Stimulated activated memory B cell treated with anti-CD40 and anti-IgM and Interleukin-4, amounts not matched to agents 10 μg/mL and 1 μg/mL and 100 μg/mL, for 72 hours (primary cell): ENCODE measurements around the gene CLBA1.

ENCODE experiments used
- ATAC-seq: fragments of 150-1000 bp; cut with Tn5 transposase; 2 replicates; pipeline ENCODE4 v1.10.0; 2021
- H3K27ac Mint-ChIP-seq: one replicate; pipeline ENCODE4 v1.8.0; 2022; ENCODE audit warnings: mild to moderate bottlenecking, mixed read lengths
- H3K27me3 Mint-ChIP-seq: one replicate; pipeline ENCODE4 v1.8.0; 2022; ENCODE audit warnings: mixed read lengths
- H3K36me3 Mint-ChIP-seq: one replicate; pipeline ENCODE4 v1.8.0; 2022; ENCODE audit warnings: mixed read lengths
- H3K4me1 Mint-ChIP-seq: one replicate; pipeline ENCODE4 v1.8.0; 2022; ENCODE audit warnings: mixed read lengths
- H3K4me3 Mint-ChIP-seq: one replicate; pipeline ENCODE4 v1.8.0; 2022; ENCODE audit warnings: mild to moderate bottlenecking, moderate library complexity, mixed read lengths
- H3K9me3 Mint-ChIP-seq: one replicate; pipeline ENCODE4 v1.8.0; 2022; ENCODE audit warnings: mixed read lengths

The CLBA1 gene

GRCh38 chr14:104979758-104980610 lies 5.6 kb upstream of the CLBA1 start:
- peaks cover 41% of the 10 kb centered on the region for H3K27me3 Mint-ChIP-seq
- H3K4me1 Mint-ChIP-seq: peaks cover 32% of the 10 kb centered on the region
- ATAC-seq: no peak
- no peaks in the 10 kb centered on the region for H3K9me3 Mint-ChIP-seq
- H3K27ac Mint-ChIP-seq: no peak overlapping the region
- no peak overlapping the region for H3K4me3 Mint-ChIP-seq
- peaks cover 5% of the 10 kb centered on the region for H3K36me3 Mint-ChIP-seq

- Mint-ChIP-seq H3K36me3 (peaks cover 5% of the 10 kb centered on the region), H3K27ac (no peak overlapping the region), H3K9me3 (no peaks in the 10 kb centered on the region), H3K27me3 (peaks cover 37% of the 10 kb centered on the region), H3K4me1 (peaks cover 26% of the 10 kb centered on the region), H3K4me3 (no peak overlapping the region)
- ATAC-seq: no peak
Observed at GRCh38 chr14:104980611-104981531, 4.7 kb upstream of the CLBA1 start.

GRCh38 chr14:104981699-104982541 lies 3.7 kb upstream of the CLBA1 start:
- no peak overlapping the region for H3K27ac Mint-ChIP-seq
- no peak for ATAC-seq
- no peak overlapping the region for H3K4me3 Mint-ChIP-seq
- H3K27me3 Mint-ChIP-seq: peaks cover 30% of the 10 kb centered on the region
- no peaks in the 10 kb centered on the region for H3K9me3 Mint-ChIP-seq
- H3K4me1 Mint-ChIP-seq: peaks cover 25% of the 10 kb centered on the region
- no peaks in the 10 kb centered on the region for H3K36me3 Mint-ChIP-seq

GRCh38 chr14:104982548-104983230 lies 2.9 kb upstream of the CLBA1 start:
- Mint-ChIP-seq H3K4me3 (no peak overlapping the region), H3K4me1 (peaks cover 26% of the 10 kb centered on the region), H3K27ac (no peak overlapping the region), H3K27me3 (peaks cover 30% of the 10 kb centered on the region), H3K9me3 (no peaks in the 10 kb centered on the region), H3K36me3 (no peaks in the 10 kb centered on the region)
- ATAC-seq: no peak

- Mint-ChIP-seq H3K4me1 (peaks cover 25% of the 10 kb centered on the region), H3K9me3 (no peaks in the 10 kb centered on the region), H3K4me3 (no peak overlapping the region), H3K27ac (no peak overlapping the region), H3K36me3 (no peaks in the 10 kb centered on the region), H3K27me3 (peaks cover 27% of the 10 kb centered on the region)
- no peak for ATAC-seq
Observed at GRCh38 chr14:104983231-104983721, 2.3 kb upstream of the CLBA1 start.

GRCh38 chr14:104984056-104984894 lies 1.3 kb upstream of the CLBA1 start:
- peak overlapping the region; percentile 71 for H3K4me3 Mint-ChIP-seq
- no peaks in the 10 kb centered on the region for H3K9me3 Mint-ChIP-seq
- H3K27ac Mint-ChIP-seq: peak overlapping the region; percentile 68
- ATAC-seq: no peak
- peaks cover 19% of the 10 kb centered on the region for H3K27me3 Mint-ChIP-seq
- H3K4me1 Mint-ChIP-seq: peaks cover 20% of the 10 kb centered on the region
- no peaks in the 10 kb centered on the region for H3K36me3 Mint-ChIP-seq

GRCh38 chr14:104986487-104987164 lies 1.0 kb downstream of the CLBA1 start:
- H3K27ac Mint-ChIP-seq: no peak overlapping the region
- H3K9me3 Mint-ChIP-seq: no peaks in the 10 kb centered on the region
- H3K4me3 Mint-ChIP-seq: peak overlapping the region; percentile 76
- H3K4me1 Mint-ChIP-seq: peaks cover 20% of the 10 kb centered on the region
- H3K27me3 Mint-ChIP-seq: peaks cover 10% of the 10 kb centered on the region
- no peaks in the 10 kb centered on the region for H3K36me3 Mint-ChIP-seq
- ATAC-seq: no peak

- Mint-ChIP-seq H3K27me3 (peaks cover 10% of the 10 kb centered on the region), H3K27ac (no peak overlapping the region), H3K36me3 (peaks cover 25% of the 10 kb centered on the region), H3K4me3 (no peak overlapping the region), H3K9me3 (no peaks in the 10 kb centered on the region), H3K4me1 (peaks cover 18% of the 10 kb centered on the region)
- ATAC-seq: no peak
Observed at GRCh38 chr14:104989236-104989950, 3.8 kb downstream of the CLBA1 start.

GRCh38 chr14:104989951-104990303 lies 4.3 kb downstream of the CLBA1 start:
- no peak for ATAC-seq
- Mint-ChIP-seq H3K27ac (no peak overlapping the region), H3K9me3 (no peaks in the 10 kb centered on the region), H3K4me3 (no peak overlapping the region), H3K36me3 (peaks cover 25% of the 10 kb centered on the region), H3K27me3 (peaks cover 10% of the 10 kb centered on the region), H3K4me1 (peaks cover 13% of the 10 kb centered on the region)

GRCh38 chr14:104991896-104992230 lies 6.3 kb downstream of the CLBA1 start:
- H3K9me3 Mint-ChIP-seq: no peaks in the 10 kb centered on the region

GRCh38 chr14:104992501-104992900 lies 6.9 kb downstream of the CLBA1 start:
- Mint-ChIP-seq H3K36me3 (peaks cover 25% of the 10 kb centered on the region), H3K27ac (no peak overlapping the region), H3K9me3 (no peaks in the 10 kb centered on the region), H3K27me3 (peaks cover 2% of the 10 kb centered on the region), H3K4me1 (no peaks in the 10 kb centered on the region), H3K4me3 (no peak overlapping the region)
- no peak for ATAC-seq

More at GRCh38 chr14:104991896-104992230, 6.3 kb downstream of the CLBA1 start:
- H3K4me1 Mint-ChIP-seq: peaks cover 6% of the 10 kb centered on the region
- H3K36me3 Mint-ChIP-seq: peaks cover 25% of the 10 kb centered on the region
- ATAC-seq: no peak
- H3K27ac Mint-ChIP-seq: no peak overlapping the region
- peaks cover 9% of the 10 kb centered on the region for H3K27me3 Mint-ChIP-seq
- no peak overlapping the region for H3K4me3 Mint-ChIP-seq

- Mint-ChIP-seq H3K27ac (no peak overlapping the region), H3K4me3 (no peak overlapping the region), H3K4me1 (no peaks in the 10 kb centered on the region), H3K27me3 (no peaks in the 10 kb centered on the region), H3K9me3 (no peaks in the 10 kb centered on the region), H3K36me3 (peaks cover 25% of the 10 kb centered on the region)
- ATAC-seq: no peak
Observed at GRCh38 chr14:104993306-104993705, 7.7 kb downstream of the CLBA1 start.
